GM12878 (cell line): ENCODE results near the gene MCOLN3. TPM values are rescaled to one million over a fixed set of nuclear protein-coding genes. Genes with fewer than 3 reads are reported as not detected.

Experiments used
- ATF7 ChIP-seq: fragments of 450-650 bp; IDR thresholded peaks from 2 replicates; pipeline ENCODE4 v1.6.1; 2016; ENCODE audit warnings: low read depth, mild to moderate bottlenecking
- BMI1 ChIP-seq: fragments of 450-650 bp; IDR thresholded peaks from 2 replicates; pipeline ENCODE4 v1.6.1; 2016; ENCODE audit warnings: mild to moderate bottlenecking, moderate library complexity, borderline replicate concordance
- CBFB ChIP-seq: IDR thresholded peaks from 2 replicates; pipeline ENCODE4 v1.6.1; 2016; ENCODE audit warnings: antibody characterized with exemption, low read depth
- CHD2 ChIP-seq: IDR thresholded peaks from 2 replicates; pipeline ENCODE4 v1.6.1; 2011; ENCODE audit warnings: low read depth, low read length, improper control_type of control experiment, borderline replicate concordance
- CREB1 ChIP-seq: IDR thresholded peaks from 2 replicates; pipeline ENCODE4 v1.6.1; 2012; ENCODE audit warnings: low read depth, mild to moderate bottlenecking, inconsistent platforms
- DPF2 ChIP-seq: fragments of 450-650 bp; IDR thresholded peaks from 2 replicates; pipeline ENCODE4 v1.6.1; 2017; ENCODE audit warnings: mild to moderate bottlenecking
- FOS ChIP-seq: IDR thresholded peaks from 3 replicates; pipeline ENCODE4 v1.6.1; 2011; ENCODE audit warnings: borderline replicate concordance; ENCODE audit not compliant: insufficient read length; ENCODE audit errors: extremely low read depth
- FOXK2 ChIP-seq: fragments of 450-650 bp; IDR thresholded peaks from 2 replicates; pipeline ENCODE4 v1.6.1; 2017; ENCODE audit warnings: mild to moderate bottlenecking, moderate library complexity
- IKZF1 ChIP-seq: fragments of 450-650 bp; conservative IDR thresholded peaks from 2 replicates; pipeline ENCODE4 v1.6.1; 2017; ENCODE audit warnings: antibody characterized with exemption, mild to moderate bottlenecking
- MXI1 ChIP-seq: fragments of 150-350 bp; IDR thresholded peaks from 2 replicates; pipeline ENCODE4 v1.6.1; 2011; ENCODE audit warnings: low read depth, mild to moderate bottlenecking, inconsistent platforms, low read length, improper control_type of control experiment
- NBN ChIP-seq: fragments of 450-650 bp; IDR thresholded peaks from 2 replicates; pipeline ENCODE4 v1.6.1; 2016
- NFYA ChIP-seq: IDR thresholded peaks from 2 replicates; pipeline ENCODE4 v1.6.1; 2011; ENCODE audit warnings: low read depth, mild to moderate bottlenecking, low read length, improper control_type of control experiment, borderline replicate concordance
- NFYB ChIP-seq: IDR thresholded peaks from 2 replicates; pipeline ENCODE4 v1.6.1; 2011; ENCODE audit warnings: low read depth, mild to moderate bottlenecking, low read length, improper control_type of control experiment, moderate library complexity; ENCODE audit not compliant: insufficient read depth
- POLR2AphosphoS2 ChIP-seq: IDR thresholded peaks from 2 replicates; pipeline ENCODE4 v1.6.1; 2011; ENCODE audit warnings: low read depth, mild to moderate bottlenecking, low read length, improper control_type of control experiment, moderate library complexity
- RFX5 ChIP-seq: IDR thresholded peaks from 2 replicates; pipeline ENCODE4 v1.6.1; 2011; ENCODE audit warnings: low read depth, low read length, improper control_type of control experiment
- RUNX3 ChIP-seq: IDR thresholded peaks from 2 replicates; pipeline ENCODE4 v1.6.1; 2012; ENCODE audit warnings: low read length, inconsistent platforms
- SIN3A ChIP-seq: IDR thresholded peaks from 2 replicates; pipeline ENCODE4 v1.6.1; 2012; ENCODE audit warnings: low read depth, low read length, improper control_type of control experiment
- SP1 ChIP-seq: IDR thresholded peaks from one replicate; pipeline ENCODE4 v1.6.1; 2011; ENCODE audit warnings: low read depth, low read length
- SREBF2 ChIP-seq: IDR thresholded peaks from 2 replicates; pipeline ENCODE4 v1.6.1; 2012; ENCODE audit warnings: mild to moderate bottlenecking, low read length
- TBL1XR1 ChIP-seq: IDR thresholded peaks from 2 replicates; pipeline ENCODE4 v1.6.1; 2012; ENCODE audit warnings: low read depth, low read length, improper control_type of control experiment
- WRNIP1 ChIP-seq: IDR thresholded peaks from 2 replicates; pipeline ENCODE4 v1.6.1; 2011; ENCODE audit warnings: low read depth, low read length, improper control_type of control experiment, borderline replicate concordance
- ZNF24 ChIP-seq: fragments of 450-650 bp; IDR thresholded peaks from 2 replicates; pipeline ENCODE4 v1.6.1; 2017; ENCODE audit warnings: antibody characterized with exemption, mild to moderate bottlenecking
- ZSCAN29 ChIP-seq: fragments of 450-650 bp; IDR thresholded peaks from 2 replicates; pipeline ENCODE4 v1.6.1; 2017; ENCODE audit warnings: mild to moderate bottlenecking, moderate library complexity
- polyA plus RNA-seq, 11 experiments: library from polyadenylated mRNA; depleted of rRNA in 4 of 11; unstranded in 6 of 11; stranded (reverse) in 5 of 11; fragments of >200 nt; fragmentation: Nextera tagmentation in 4 of 11; fragmentation: Illumina TruSeq in 1 of 11; extraction: Ambion mirVana in 4 of 11; extraction: Trizol in 1 of 11; gene quantifications; 1 replicate in 1 of 11; 2 replicates in 10 of 11; pipeline versions ENCODE4 v1.2.1 to v1.2.3, GENCODE V29; 2011 to 2016; ENCODE audit warnings: inconsistent platforms in 2 of 11, missing spikeins in 2 of 11, low read depth in 1 of 11
- total RNA-seq, 4 experiments: library from RNA; depleted of rRNA in 3 of 4; stranded (reverse); fragments of >200 nt in 3 of 4; fragmentation: Illumina TruSeq in 1 of 4; extraction: Trizol in 1 of 4; gene quantifications; 2 replicates each; pipeline versions ENCODE4 v1.2.1 to v1.2.3, GENCODE V29; 2013 to 2021
- TF ChIP-seq, protein P1 (sequence below): fragments of 450-650 bp; IDR thresholded peaks from 2 replicates; pipeline ENCODE4 v1.6.1; 2016; ENCODE audit warnings: mild to moderate bottlenecking
- TF ChIP-seq, protein P2 (sequence below): IDR thresholded peaks from 2 replicates; pipeline ENCODE4 v1.6.1; 2012; ENCODE audit warnings: low read depth, low read length, improper control_type of control experiment
- TF ChIP-seq, protein P3 (sequence below): IDR thresholded peaks from 2 replicates; pipeline ENCODE4 v1.6.1; 2012; ENCODE audit warnings: low read depth, low read length, improper control_type of control experiment
- TF ChIP-seq, protein P4 (sequence below): fragments of 450-650 bp; IDR thresholded peaks from 2 replicates; pipeline ENCODE4 v1.6.1; 2014; ENCODE audit warnings: mild to moderate bottlenecking
- TF ChIP-seq, protein P5 (sequence below): IDR thresholded peaks from 2 replicates; pipeline ENCODE4 v1.6.1; 2011; ENCODE audit warnings: mild to moderate bottlenecking, low read depth, low read length, moderate library complexity; ENCODE audit not compliant: insufficient replicate concordance

Gene MCOLN3
- total and polyA plus RNA-seq, 10 of the 15 experiments (the other 5 are each of a cell fraction or from before 2014, with no cell fraction given): 0.48 to 7.4 (median 3.8) TPM

DNA sequence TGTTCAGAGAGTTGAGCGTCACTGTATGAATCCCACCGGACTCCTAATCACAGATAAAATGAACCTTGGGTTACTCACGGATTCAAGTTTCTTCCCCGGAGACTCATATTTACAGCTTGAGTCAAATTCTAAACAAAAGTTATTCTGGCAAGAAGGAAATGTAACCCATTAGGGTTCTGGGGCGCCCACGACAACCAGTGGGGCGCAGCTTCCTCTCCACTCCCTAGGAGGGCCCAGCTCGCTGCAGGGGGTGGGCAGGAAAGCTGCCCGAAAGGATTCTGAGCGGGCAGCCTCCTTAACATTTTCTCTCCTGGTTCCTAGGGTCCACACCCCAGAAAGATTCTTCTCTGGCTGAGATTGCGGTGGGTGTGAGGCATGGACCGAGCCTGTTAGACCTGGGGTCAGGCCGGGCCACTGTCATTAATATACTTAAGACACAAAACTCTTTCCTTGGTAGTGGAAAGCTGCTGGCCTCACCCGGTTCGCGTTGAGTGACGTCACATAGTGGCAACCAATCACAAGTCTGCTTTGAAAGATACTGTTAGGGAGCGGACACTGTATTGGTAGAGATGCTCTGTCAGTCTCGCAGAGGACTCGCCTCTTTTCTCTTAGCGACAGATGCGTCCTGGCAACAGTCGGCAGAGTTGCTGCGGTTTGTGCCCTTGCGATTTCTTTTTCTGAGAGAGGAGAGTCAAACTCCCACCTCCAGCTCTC, 13.6 kb upstream of the MCOLN3 start (continued):
- TF ChIP-seq, protein P1, sequence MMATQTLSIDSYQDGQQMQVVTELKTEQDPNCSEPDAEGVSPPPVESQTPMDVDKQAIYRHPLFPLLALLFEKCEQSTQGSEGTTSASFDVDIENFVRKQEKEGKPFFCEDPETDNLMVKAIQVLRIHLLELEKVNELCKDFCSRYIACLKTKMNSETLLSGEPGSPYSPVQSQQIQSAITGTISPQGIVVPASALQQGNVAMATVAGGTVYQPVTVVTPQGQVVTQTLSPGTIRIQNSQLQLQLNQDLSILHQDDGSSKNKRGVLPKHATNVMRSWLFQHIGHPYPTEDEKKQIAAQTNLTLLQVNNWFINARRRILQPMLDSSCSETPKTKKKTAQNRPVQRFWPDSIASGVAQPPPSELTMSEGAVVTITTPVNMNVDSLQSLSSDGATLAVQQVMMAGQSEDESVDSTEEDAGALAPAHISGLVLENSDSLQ: peak; percentile 99
- TF ChIP-seq WRNIP1 (no peak), ZSCAN29 (no peak), CBFB (peak; percentile 80; the same call in 1 of the 2 replicates), RFX5 (peak; percentile 89), ZNF24 (no peak), FOS (peak; percentile 84), SREBF2 (peak; percentile 59), BMI1 (peak; percentile 76; the same call in 1 of the 2 replicates), DPF2 (peak; percentile 88), NBN (peak; percentile 97), SP1 (peak; percentile 98), NFYB (peak; percentile 94), ATF7 (peak; percentile 98), CREB1 (peak; percentile 94), FOXK2 (no peak), MXI1 (peak; percentile 82), IKZF1 (0 out of 2 replicates have a peak, but pooled peaks have one; percentile 19), NFYA (peak; percentile 61; the same call in 1 of the 2 replicates), RUNX3 (peak; percentile 86), POLR2AphosphoS2 (no peak), SIN3A (peak; percentile 78; the same call in 1 of the 2 replicates), TBL1XR1 (no peak), CHD2 (peak; percentile 81; the same call in 1 of the 2 replicates)
- TF ChIP-seq, protein P2, sequence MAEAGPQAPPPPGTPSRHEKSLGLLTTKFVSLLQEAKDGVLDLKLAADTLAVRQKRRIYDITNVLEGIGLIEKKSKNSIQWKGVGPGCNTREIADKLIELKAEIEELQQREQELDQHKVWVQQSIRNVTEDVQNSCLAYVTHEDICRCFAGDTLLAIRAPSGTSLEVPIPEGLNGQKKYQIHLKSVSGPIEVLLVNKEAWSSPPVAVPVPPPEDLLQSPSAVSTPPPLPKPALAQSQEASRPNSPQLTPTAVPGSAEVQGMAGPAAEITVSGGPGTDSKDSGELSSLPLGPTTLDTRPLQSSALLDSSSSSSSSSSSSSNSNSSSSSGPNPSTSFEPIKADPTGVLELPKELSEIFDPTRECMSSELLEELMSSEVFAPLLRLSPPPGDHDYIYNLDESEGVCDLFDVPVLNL: no peak
- TF ChIP-seq, protein P3, sequence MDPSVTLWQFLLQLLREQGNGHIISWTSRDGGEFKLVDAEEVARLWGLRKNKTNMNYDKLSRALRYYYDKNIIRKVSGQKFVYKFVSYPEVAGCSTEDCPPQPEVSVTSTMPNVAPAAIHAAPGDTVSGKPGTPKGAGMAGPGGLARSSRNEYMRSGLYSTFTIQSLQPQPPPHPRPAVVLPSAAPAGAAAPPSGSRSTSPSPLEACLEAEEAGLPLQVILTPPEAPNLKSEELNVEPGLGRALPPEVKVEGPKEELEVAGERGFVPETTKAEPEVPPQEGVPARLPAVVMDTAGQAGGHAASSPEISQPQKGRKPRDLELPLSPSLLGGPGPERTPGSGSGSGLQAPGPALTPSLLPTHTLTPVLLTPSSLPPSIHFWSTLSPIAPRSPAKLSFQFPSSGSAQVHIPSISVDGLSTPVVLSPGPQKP: no peak
- TF ChIP-seq, protein P4, sequence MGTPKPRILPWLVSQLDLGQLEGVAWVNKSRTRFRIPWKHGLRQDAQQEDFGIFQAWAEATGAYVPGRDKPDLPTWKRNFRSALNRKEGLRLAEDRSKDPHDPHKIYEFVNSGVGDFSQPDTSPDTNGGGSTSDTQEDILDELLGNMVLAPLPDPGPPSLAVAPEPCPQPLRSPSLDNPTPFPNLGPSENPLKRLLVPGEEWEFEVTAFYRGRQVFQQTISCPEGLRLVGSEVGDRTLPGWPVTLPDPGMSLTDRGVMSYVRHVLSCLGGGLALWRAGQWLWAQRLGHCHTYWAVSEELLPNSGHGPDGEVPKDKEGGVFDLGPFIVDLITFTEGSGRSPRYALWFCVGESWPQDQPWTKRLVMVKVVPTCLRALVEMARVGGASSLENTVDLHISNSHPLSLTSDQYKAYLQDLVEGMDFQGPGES: peak; percentile 64; the same call in 1 of the 2 replicates
- TF ChIP-seq, protein P5, sequence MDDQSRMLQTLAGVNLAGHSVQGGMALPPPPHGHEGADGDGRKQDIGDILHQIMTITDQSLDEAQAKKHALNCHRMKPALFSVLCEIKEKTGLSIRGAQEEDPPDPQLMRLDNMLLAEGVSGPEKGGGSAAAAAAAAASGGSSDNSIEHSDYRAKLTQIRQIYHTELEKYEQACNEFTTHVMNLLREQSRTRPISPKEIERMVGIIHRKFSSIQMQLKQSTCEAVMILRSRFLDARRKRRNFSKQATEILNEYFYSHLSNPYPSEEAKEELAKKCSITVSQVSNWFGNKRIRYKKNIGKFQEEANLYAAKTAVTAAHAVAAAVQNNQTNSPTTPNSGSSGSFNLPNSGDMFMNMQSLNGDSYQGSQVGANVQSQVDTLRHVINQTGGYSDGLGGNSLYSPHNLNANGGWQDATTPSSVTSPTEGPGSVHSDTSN: peak; percentile 97
